Measurements from ENCODE around the gene MYLK3.

MYLK3 gene

DNA sequence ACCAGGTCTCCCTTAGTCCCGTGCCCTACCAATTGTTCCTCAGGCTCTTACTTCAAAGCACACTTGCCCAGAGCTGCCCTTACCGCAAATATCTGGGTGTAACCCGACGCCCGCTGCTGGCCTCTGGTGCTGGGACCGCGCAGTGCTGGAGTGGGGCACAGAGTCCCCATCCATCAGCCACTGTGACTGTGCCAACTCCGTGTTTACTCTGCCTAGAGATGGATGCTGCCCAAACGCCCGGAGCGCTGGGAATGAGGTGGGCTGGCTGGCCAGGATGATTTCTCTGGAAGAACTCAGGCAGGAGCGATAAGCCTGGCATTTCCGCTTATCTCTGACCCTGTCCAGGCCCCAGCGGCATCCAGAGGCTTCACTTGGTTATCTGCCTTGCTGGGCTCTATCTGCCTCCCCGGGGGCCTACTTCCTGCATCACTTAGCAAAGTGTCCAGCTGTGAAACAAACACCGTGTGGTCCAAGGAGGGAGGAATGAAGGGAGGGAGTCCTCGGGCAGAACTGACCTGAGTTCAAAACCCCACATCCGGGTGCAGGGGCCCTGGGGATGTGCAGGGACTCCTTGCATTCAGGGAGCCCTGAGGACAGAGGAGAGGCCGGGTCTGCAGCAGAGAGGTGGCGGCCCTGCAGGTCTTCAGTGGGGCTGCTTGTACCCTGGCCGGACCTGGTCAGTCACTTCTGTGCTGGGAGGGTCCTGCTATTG lies 9.4 kb upstream of the MYLK3 start:
- no peak for DNase-seq

DNA sequence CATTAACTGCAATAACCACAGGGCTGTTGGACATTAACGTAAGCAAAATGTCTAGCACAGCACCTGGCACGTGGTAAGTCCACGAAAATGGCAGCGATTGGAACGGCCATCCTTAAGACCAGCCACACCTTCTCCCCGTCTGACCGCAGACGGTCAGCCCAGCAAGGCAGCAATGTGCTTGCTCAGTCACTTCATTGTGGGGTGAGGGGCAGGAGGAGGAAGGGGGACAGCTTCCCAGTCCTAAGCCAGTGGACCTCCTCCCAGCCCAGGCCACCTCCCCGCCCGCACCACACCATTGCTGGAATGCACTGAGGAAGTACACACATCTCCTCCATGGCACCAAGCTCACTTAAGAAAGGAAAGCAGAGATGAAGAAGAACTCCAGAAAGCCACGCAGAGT lies 8.6 kb upstream of the MYLK3 start:
- no peak for DNase-seq

DNA sequence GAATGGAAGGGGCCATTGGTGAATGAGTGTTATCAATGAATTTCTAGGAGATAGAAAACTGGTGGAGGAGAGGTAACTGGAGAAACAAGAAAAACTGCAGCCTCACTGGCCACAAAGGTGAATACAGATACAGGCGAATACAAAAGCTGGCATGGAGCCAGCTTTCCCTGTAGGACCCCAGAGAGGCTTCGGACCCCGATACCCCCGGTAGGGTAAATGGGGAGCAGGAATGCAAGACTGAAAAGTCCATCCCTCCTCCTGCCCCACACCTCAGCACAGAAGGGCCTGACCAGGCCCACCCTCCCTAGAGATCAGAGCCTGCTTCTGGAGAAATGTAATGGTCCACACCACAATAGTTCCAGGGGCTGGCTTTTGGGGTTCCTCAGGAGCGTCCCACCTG lies 4.9 kb upstream of the MYLK3 start:
- DNase-seq, result no peak

DNA sequence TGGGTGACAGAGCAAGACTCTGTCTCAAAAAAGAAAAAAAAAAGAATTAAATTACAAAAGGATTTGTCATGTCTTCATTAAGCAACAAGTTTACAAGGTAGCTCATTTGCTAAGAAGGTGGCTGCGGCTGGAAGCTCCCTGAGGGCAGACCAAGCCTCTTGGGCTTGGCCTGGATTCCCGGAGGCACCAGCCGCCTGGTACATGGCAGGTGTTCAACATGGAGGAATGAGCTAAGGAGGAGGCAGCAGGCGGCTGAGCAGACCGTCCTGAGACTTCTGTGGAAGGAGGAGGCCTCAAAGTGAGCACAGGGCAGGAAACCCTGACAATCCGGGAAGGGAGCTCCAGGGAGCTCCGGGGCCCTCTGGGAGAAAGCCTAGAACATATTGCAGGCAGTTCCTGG lies 3.2 kb upstream of the MYLK3 start:
- no peak for DNase-seq

DNA sequence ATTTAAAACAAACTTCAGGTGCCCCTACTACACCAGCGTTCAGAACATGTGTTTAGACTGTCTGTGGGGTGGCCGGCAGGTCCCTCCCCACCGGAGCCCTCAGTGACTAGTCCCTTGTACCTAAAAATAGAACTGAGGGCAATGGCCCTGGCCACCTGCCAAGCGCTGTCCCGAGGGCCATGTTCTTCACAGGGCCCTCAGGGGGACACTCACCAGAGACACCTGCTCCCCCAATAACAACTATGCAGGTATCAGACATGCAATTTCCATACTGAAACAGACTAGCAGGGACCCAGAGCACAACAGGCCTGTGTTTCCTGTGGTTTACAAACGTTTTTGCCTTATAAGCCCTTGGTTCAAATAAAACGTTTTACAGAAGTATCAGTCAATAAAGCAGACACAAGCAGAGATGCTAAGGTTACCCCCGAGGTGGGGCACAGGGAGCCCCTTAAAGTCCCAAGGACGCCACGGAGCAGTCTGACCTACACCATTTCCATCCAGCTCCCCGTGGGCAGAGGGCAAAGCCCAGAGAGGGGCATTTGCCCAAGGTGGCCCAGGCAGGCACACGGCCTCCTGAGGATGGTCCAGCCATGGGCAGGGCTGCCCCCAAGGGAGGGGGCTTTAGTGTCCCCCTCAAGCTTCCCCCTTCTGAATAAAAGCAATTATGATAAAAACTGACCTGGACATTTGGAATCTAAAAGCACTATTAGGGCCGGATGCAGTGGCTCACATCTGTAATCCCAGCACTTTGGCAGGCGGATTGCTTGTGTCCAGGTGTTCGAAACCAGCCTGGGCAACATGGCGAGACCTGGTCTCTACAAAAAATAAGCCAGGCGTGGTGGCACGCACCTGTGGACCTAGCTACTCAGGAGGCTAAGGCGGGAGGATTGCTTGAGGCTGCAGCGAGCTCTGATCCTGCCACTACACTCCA lies 896 bp upstream of the MYLK3 start:
- peak in 1 of 5 experiments; percentile 20 for DNase-seq

DNA sequence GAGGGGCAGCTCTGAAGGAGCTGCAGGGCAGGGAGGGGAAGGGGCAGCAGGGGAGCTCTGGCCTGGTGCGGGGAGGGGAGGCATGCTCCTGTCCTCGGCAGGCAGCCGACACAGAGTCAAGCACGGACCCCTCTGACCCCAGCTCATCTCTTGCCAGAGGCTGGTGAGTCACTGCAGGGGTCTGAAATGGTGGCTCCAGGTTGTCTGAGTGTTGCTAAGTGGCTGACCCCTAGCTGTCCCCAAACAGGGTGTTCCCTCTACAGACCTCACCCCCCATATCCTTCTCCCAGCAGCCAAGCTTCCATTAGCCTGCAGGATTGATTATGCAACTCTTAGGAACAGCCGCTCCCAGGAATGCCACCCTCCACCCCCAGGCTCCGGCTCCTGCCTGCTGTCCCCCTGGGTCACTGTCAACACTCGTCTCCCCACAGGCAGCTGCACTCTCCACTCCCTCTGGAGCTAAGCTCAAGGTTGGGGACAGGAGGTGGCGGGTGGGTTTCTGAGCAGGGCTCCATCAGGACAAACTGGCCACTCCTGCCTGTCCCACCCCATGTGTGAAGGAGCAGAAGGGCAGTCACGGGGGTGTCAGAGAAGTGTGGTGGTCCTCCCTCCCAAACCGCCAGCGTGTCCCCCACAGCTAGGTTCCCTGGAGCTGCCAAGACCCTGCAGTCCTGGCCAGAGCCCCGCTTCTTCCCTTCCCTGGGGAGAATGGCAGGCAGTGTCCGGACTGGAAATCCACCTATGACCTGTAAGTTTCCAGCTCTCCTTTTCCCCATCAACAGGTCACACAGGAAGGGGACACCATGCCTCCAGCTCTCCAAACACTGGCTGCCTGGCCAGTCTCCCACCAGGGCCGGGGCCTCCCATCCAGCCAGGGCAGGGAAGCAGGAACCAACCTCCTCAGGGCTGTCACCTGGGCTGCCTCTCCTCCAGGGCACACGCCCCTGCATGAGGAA lies 1.0 kb downstream of the MYLK3 start:
- no peak for DNase-seq

DNA sequence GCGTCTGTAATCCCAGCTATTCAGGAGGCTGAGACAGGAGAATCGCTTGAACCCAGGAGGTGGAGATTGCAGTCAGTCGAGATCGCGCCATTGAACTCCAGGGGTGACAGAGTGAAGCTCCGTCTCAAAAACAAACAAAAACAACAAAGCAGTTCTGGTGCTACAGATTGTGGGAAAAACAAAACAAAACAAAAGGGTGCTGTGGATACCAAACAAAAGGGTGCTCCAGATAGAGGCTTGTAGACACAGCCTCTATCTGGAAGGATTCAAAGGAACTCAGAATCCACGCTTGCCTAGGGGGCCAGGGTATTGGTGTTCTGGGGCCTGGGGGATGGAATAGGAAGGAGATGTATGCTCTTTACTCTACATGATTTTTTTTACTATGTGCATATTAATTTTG lies 2.5 kb downstream of the MYLK3 start:
- DNase-seq, result no peak

DNA sequence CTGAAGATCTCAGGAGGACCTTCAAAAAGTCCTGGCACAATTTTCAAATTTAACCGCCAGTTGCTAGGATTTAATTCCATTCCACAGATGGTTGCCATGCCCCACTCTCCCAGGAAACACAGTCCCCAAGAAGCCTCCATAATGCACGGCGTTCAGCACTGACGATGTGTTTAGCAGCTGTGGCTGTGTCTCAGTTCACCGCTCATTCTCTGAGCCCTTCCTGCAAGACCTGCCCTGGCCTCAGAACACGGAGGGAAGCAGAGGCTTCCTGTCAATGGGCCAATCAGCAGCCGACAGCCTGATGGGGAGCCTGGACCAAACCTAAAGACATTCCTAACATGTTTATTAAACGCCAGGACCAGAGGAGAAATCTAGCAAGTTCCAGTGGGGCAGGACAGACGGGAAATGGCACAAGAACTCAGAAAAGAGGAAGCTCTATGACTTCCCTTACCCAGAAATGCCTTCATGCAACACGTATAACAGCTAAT lies 4.9 kb downstream of the MYLK3 start:
- peak in 1 of 5 experiments; percentile 19 for DNase-seq

DNA sequence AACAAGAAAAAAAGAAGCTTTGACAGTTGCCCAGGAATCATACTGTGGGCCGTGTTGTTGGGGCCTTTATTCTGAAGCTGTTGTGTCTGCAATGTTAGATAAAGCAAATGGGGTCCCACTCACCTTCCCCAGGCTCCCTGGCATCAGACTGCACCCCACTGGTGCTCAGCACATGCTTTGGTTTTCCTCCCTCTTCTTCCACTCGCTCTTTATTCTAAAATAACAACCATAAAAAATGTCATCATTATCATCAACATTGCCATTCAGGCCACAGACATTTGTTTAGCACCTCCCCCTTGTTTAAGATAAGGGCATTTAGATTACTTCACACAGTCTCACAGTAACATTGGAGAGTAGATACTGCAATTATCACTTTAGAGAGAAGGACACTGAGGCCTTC lies 8.2 kb downstream of the MYLK3 start:
- DNase-seq, result no peak

DNA sequence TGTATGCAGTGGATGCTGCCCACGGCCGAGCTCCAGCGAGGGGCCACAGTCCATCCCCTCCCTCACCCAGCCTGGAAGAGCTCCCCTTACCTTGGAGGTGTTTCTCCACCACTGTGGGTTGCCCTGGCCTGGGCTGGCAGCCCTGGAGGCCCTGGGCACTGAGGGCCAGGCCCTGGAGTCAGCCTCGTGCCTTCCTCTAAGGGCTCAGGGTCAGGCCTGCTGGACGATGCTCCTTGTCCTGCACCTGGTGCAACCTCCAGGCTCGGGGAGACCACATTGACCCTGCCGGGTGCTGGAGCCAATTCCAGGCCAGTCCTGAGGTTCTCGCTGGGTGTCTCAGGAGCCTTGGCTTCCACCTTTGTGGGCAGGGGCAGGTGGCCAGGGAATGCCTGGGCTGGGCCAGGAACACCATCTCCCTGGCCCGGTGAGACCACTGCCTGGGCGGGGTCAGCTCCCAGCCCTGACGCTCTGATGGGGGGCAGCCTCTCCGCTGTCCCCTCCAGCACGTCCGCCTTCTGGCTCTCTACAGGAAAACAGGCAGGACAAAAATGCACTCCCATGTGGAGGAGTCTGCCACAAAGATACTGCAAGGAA lies 10.4 kb downstream of the MYLK3 start:
- no peak for DNase-seq

DNA sequence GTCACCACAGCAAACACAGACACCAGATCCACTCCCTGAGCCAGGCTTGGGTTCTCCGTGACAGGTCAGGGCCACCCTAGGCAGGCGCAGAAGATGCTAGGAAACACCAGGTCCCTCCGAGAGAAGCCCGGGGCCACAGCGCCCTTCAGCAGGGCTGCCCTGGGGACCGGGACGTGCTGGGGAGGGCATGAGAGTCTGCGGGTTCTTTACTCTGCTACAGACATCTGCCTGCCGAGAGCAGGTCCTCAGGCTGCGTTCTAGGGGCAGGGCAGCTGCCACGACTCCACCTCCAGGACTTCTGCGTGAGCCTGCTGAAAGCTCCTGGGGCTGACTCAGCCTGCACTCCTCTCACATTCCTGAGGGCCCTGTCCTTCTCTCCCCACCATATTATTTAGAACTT lies 11.4 kb downstream of the MYLK3 start:
- no peak for DNase-seq

DNA sequence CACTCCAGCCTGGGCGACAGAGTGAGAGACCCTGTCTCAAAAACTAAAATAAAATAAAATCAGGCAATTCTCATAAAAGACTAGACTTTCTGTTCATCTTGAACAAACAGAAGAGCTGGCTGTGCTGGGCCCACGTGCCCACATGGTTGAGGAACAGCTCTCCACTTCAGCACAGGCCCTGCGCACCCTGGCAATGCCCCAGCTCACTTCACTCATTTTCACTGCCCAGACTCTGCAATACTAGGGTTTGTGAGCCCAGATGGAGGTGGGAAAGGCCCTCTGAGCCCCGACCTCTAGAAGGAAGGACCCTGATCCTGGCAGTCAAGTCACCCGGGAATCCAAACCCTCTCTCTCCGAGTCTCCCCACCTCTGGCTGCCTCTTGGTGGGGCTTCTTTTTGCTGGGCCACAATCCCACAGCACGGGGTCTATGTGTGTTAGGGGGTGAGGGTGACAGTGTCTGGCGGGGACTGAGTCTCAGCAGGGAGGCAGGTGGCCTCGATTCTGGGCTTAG lies 14.8 kb downstream of the MYLK3 start:
- DNase-seq, result no peak

DNA sequence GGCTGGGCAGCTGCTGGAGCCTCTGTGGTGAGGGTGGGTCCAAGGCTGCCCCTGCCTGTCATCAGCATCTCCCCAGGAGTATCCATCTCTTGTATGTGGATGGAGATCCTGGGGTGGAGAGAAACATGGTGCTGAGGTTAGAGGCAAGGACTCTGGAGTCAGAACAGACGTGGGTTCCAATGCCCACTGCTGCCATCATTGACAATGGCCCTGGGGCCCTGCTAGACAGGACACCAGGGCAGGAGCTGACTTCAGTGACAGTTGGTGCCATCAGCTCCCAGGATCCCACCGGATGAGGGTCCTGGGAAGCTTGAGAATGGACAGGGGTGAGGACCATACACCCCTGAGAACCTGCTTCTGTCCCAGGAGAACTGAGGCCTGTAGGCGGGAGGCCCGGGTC lies 15.6 kb downstream of the MYLK3 start:
- no peak for DNase-seq

DNA sequence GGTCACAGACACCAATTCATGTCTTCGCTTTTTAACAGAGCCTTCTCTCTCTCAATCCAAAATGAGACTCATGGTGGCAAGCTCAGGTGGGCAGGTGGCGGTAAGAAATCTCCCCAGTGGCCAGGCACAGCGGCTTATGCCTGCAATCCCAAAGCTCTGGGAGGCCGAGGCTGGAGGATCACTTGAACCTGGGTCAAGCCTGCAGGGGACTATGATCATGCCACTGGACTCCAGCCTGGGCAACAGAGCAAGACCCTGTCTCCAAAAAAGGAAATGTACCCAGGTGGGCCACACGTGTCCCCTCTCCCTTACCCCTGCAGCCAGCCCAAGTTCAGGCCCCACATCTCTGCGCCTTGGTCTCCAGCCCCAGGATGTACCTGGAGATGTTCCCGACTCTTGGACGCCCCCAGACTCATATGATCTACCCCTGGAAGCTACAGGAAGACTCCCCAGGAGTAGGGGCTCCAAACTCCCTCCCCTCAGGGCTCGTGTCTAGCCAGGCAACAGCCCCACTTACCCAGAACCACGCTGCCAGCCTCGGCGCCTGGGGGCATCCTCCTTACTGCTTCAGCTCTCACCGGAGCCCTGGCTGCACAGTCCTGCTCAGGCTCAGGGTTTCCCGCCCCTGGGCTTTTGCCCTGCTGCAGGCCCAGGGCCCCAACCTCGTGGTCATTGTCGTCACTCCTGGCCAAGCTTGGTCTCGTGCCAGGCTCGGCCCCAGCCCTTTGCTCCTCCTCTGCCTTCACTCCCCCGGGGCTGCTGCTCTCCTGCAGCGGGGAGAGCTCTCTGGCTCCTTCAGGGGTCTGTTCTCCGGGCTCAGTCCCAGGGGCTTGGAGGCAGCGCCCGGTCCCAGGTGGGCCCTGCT lies 16.2 kb downstream of the MYLK3 start:
- DNase-seq, result no peak

DNA sequence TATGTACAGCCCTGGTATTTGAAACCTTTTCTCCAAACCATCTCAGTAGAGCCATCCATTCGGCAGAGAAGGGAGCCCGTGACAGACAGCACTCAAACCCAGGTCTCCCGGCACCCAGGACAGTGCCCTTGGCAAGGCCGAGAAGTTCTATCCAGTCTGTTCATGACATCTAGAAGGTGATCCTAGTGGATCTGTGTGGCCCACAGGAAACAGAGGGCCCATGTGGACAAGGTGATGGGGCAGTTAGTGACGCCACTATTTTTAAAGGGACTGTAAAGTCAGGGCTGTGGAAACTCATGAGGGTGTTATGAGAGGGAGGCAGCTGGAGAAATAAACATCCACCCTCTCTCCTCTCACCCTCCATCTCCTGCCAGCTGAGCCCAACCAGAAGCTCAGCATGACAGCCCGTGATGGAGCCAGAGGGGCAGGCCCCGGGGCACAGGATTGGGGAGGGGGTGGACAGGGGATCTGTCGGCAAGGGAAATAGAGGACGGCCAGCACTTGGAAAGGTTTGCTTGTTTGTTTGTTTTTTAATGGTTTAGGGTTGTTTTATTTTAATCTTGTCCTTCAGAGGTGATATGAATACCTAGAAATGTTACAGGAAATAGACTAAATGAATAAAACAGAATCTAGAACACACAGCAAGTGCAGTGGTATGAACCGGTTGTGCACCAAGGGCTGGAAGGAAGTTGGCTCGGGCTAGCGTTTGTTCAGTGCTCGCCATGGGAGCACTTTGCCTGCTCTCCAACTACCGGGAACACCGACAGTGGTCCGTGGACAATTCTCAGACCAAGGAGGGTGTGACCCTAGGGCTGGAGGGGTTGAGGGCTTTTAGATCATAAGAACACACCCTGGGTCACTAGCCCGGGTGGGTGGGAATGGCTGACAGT lies 17.1 kb downstream of the MYLK3 start:
- DNase-seq, result no peak

DNA sequence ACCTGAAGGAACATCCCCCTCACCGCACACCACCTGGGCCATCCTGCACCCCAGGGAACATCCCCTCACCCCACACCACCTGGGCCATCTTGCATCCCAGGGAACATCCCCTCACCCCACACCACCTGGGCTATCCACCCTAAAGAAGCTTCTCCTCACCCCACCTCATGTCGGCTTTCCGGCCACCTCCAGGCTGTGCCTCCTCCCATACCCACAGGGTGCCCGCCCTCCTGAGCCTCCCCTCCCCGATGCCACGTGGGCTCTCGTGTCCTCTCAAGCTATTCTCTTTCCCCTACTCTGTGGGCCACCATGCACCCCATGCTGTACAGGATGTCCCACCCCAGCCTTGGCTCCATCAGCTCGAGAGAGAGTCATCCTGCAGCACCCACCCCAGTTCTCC lies 18.0 kb downstream of the MYLK3 start:
- no peak for DNase-seq

DNA sequence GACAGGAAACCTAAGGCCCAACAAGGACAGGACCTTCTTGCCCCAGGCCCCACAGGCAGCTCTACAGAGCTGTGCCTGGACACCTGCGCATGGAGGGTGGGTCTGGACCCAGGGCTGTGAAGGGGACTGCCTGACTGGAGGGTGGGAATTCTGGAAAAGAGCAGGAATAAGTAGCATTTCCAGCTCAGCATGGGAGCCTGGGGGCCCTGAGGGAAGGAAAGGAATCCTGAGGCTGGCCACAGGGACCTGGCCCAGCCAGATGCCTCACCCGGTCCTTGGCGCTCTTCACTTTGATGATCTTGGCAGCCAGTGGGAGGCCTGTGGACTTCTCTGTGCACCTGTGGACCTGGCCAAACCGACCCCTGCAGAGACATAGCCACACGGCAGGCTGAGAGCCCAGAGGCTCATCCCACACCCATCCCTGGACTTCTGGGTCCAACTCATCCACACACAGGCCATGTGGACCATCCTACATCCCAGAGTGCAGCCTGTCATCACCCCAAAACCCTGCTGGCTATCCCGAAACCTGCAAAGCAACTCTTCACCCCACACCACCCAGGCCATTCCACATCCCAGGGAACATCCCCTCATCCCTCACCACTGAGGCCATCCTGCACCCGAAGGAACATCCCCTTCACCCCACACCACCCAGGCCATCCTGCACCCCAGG lies 18.7 kb downstream of the MYLK3 start:
- DNase-seq, result no peak

DNA sequence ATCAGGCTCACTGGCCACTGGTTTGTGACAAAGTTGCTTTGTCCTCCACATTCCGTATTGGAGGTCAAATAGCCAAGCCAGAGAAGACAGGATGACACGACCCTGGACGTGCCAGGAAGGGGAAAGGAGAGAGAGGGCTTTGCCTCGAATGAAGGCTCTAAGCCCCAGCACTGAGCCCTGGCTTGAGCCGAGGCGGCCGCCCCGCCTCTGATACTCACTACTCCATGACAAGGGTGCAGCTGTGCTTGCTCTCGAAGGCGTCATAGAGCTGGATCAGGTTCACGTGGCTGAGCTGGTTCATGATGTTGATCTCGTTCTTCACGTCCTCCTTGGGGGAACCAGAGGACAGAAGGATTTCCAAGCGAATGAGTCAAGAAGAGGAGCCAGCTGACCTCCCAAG lies 19.3 kb downstream of the MYLK3 start:
- DNase-seq, result no peak

DNA sequence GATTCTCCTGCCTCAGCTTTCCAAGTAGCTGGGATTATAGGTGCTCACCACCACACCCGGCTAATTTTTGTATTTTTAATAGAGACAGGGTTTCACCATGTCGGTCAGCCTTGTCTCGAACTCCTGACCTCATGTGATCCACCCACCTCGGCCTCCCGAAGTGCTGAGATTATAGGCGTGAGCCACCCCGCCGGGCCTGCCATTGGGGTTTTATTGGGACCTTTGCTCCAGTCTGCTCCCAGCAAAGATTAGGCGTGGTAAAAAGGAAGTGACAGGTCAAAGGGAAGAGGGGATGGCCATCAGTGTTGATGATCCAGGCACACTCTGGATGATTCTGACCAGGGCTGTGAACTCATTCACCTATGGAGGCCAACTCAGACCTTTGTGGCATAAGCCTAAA lies 20.5 kb downstream of the MYLK3 start:
- no peak for DNase-seq

DNA sequence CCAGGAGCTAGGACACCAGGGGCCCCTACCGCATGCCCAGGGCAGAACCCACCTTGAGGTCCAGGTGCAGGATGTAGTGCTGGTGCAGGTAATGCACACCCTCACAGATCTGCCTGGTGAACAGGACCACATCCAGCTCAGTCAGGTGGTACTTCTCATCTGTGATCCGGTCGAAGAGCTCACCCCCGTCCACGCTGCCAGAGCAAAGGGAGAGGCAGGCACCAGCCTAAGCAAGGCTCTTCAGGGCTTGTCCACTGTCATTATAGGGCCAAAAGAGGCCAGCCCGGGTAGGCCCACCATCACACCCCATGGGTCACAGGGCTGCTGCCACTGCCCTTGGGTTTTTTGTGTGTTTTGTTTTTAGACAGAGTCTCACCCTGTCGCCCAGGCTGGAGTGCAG lies 21.0 kb downstream of the MYLK3 start:
- DNase-seq, result no peak

All from T-helper 2 cell (primary cell).